ENCODE results near the gene PSMD10.

GRCh38 chrX:108088511-108088910, 2.8 kb downstream of the PSMD10 start:
- no peak for TF ChIP-seq RFX5 (IDR thresholded peaks at IDR 0.05; ENCODE audit: borderline replicate concordance, low read depth, low read length)
- no peak for TF ChIP-seq BCL11A (IDR thresholded peaks at IDR 0.05; ENCODE audit: low read depth in 2 of 2, low read length in 2 of 2)
- no peak for TF ChIP-seq CTCF (IDR thresholded peaks at IDR 0.05; ENCODE audit: control extremely low read depth in 1 of 3, insufficient read depth in 1 of 3, low read depth in 1 of 3, low read length in 3 of 3)
- TF ChIP-seq CHD2 (IDR thresholded peaks at IDR 0.05; ENCODE audit: low read length) = no peak
- TF ChIP-seq POLR2AphosphoS5 (IDR thresholded peaks at IDR 0.05; ENCODE audit: low read depth, low read length) = no peak
- no peak for TF ChIP-seq EP300 (IDR thresholded peaks at IDR 0.05; ENCODE audit: borderline replicate concordance in 1 of 2, low read depth in 2 of 2, low read length in 2 of 2)
- TF ChIP-seq TAF1 (IDR thresholded peaks at IDR 0.05; ENCODE audit: low read depth, low read length) = no peak
- no peak for TF ChIP-seq CTBP2 (IDR thresholded peaks at IDR 0.05; ENCODE audit: borderline replicate concordance, insufficient read depth, insufficient read length, low read length)
- TF ChIP-seq BACH1 (IDR thresholded peaks at IDR 0.05; ENCODE audit: low read length) = no peak
